Glutamatergic neuron (in vitro differentiated cells): ENCODE measurements around the gene SLC24A5. TPM values are rescaled to one million over a fixed set of nuclear protein-coding genes. Genes with fewer than 3 reads are reported as not detected.

Experiments used
- DNase-seq: peaks from one replicate; pipeline ENCODE4 v3.0.0; 2022
- H3K27ac Mint-ChIP-seq: one replicate; pipeline ENCODE4 v1.8.0; 2020; ENCODE audit warnings: mild to moderate bottlenecking, mixed read lengths, inconsistent platforms; ENCODE audit not compliant: unreplicated experiment
- H3K27me3 Mint-ChIP-seq: one replicate; pipeline ENCODE4 v1.8.0; 2020; ENCODE audit warnings: mild to moderate bottlenecking, moderate library complexity, mixed read lengths, inconsistent platforms; ENCODE audit not compliant: unreplicated experiment
- H3K36me3 Mint-ChIP-seq: one replicate; pipeline ENCODE4 v1.8.0; 2020; ENCODE audit warnings: mild to moderate bottlenecking, mixed read lengths, inconsistent platforms; ENCODE audit not compliant: unreplicated experiment
- H3K4me1 Mint-ChIP-seq: one replicate; pipeline ENCODE4 v1.8.0; 2020; ENCODE audit warnings: mild to moderate bottlenecking, low read depth, mixed read lengths, inconsistent platforms; ENCODE audit not compliant: unreplicated experiment
- H3K4me3 Mint-ChIP-seq: one replicate; pipeline ENCODE4 v1.8.0; 2020; ENCODE audit warnings: mild to moderate bottlenecking, mixed read lengths, inconsistent platforms; ENCODE audit not compliant: unreplicated experiment
- H3K9me3 Mint-ChIP-seq: one replicate; pipeline ENCODE4 v1.8.0; 2020; ENCODE audit warnings: mild to moderate bottlenecking, moderate library complexity, mixed read lengths, inconsistent platforms; ENCODE audit not compliant: unreplicated experiment
- total RNA-seq: library from RNA; stranded (reverse); fragmentation: NEBNext Ultra II Directional; extraction: Animal tissue kit (Norgen Biotek cat#: 25700); gene quantifications from one replicate; pipeline ENCODE4 v1.2.1, GENCODE V29; 2021; ENCODE audit not compliant: unreplicated experiment
- TF ChIP-seq, protein P1 (sequence below): fragments of 200-600 bp; sonication (generic); IDR thresholded peaks from one replicate; pipeline ENCODE4 v1.5.0; 2021; ENCODE audit not compliant: partially characterized antibody, unreplicated experiment

The SLC24A5 gene
- total RNA-seq, 1 donor from 2014 or later = not detected

DNA sequence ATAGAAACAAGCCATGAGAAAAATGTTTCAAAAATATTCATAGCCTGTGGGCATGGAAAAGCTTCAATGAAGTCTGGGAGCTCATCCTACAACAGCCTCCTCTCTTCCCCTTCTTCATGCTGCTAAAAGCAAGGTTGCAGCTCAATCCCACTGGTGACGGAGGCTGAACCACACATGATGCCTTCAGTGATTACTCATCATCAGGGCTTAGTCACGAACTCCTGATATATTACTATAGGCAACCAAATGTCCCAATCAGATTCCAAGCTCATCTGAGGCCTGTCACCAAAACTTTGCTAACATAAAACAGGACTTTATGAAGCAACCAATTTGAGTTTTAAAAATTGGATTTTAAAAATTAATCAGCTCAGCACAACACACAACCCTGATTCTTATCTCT is 24.0 kb upstream of the SLC24A5 start:
- no peak overlapping the region for H3K4me3 Mint-ChIP-seq
- no peaks in the 10 kb centered on the region for H3K36me3 Mint-ChIP-seq
- no peak for DNase-seq
- no peaks in the 10 kb centered on the region for H3K4me1 Mint-ChIP-seq
- no peak overlapping the region for H3K27ac Mint-ChIP-seq
- H3K27me3 Mint-ChIP-seq = no peaks in the 10 kb centered on the region
- H3K9me3 Mint-ChIP-seq = no peaks in the 10 kb centered on the region
- TF ChIP-seq, protein P1, sequence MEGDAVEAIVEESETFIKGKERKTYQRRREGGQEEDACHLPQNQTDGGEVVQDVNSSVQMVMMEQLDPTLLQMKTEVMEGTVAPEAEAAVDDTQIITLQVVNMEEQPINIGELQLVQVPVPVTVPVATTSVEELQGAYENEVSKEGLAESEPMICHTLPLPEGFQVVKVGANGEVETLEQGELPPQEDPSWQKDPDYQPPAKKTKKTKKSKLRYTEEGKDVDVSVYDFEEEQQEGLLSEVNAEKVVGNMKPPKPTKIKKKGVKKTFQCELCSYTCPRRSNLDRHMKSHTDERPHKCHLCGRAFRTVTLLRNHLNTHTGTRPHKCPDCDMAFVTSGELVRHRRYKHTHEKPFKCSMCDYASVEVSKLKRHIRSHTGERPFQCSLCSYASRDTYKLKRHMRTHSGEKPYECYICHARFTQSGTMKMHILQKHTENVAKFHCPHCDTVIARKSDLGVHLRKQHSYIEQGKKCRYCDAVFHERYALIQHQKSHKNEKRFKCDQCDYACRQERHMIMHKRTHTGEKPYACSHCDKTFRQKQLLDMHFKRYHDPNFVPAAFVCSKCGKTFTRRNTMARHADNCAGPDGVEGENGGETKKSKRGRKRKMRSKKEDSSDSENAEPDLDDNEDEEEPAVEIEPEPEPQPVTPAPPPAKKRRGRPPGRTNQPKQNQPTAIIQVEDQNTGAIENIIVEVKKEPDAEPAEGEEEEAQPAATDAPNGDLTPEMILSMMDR = no peak

DNA sequence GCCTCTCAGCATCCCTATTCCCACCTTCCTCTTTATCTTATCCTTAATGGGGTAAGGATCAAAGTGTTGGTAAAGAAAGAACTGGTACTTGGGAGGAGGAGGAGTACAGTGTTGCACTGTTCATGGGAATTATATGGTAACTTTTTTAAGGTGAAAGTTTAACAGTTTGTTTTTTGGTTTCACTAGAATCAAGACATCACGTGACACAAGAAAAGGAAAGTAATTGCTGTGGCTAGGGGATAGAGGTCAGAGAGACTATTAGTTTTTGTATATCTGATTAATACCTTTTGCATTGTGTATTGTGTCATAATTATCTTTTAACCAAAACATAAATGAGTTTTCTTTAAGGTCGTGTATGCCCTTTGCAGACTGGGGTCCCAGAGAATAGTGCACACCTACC is 23.5 kb upstream of the SLC24A5 start:
- no peak overlapping the region for H3K27ac Mint-ChIP-seq
- no peaks in the 10 kb centered on the region for H3K36me3 Mint-ChIP-seq
- TF ChIP-seq, protein P1 = no peak
- H3K9me3 Mint-ChIP-seq = no peaks in the 10 kb centered on the region
- no peaks in the 10 kb centered on the region for H3K4me1 Mint-ChIP-seq
- no peak for DNase-seq
- H3K4me3 Mint-ChIP-seq = no peak overlapping the region
- H3K27me3 Mint-ChIP-seq = no peaks in the 10 kb centered on the region

DNA sequence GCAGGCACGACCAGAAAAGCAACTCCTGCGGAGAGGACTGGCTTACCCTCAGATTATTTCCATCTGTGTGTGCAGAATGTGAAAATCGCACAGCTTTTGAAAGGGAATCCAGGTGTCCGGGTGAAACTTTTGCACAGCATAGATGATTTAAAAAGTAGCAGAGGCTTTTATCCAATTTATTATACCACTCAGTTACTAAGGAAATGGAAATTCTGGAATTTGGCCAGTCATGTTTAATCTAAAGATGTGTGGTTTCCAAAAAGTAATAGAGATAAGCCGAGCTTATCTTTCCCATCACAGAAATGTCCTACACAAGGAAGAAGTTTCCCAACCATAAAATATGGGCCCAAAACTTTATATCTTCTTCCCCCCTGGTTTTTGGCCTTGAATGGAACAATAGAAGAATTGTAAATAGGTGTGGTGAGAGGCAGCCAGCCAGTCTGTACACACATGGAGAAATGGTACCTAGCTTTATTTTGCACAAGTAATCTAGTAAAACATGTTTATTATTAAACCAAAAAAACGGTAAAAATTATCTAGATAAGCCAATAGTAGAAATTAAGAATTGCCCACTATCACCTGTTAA is 19.3 kb upstream of the SLC24A5 start:
- no peaks in the 10 kb centered on the region for H3K36me3 Mint-ChIP-seq
- H3K4me3 Mint-ChIP-seq = no peak overlapping the region
- no peak for DNase-seq
- no peaks in the 10 kb centered on the region for H3K4me1 Mint-ChIP-seq
- TF ChIP-seq, protein P1 = no peak
- no peak overlapping the region for H3K27ac Mint-ChIP-seq
- H3K9me3 Mint-ChIP-seq = no peaks in the 10 kb centered on the region
- H3K27me3 Mint-ChIP-seq = no peaks in the 10 kb centered on the region

DNA sequence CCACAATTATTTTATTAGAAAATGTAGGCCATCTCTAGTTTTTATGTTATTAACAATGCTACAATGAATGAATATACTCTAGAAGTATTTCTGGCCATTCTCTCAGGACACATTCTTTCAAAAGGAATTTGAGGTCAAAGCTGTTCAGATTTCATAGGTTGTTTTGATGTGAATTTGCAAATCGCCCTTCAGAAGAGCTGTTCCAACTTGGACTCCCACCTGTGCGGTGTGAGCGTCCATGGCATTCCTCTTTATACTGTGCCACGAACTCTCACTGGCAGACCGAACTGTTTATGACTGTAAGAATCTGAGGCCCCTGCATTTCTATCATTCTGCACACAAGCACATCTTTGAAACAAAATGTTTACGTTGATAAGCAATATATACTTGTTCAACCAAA is 18.6 kb upstream of the SLC24A5 start:
- no peaks in the 10 kb centered on the region for H3K27me3 Mint-ChIP-seq
- DNase-seq = no peak
- H3K4me1 Mint-ChIP-seq = no peaks in the 10 kb centered on the region
- TF ChIP-seq, protein P1 = no peak
- H3K9me3 Mint-ChIP-seq = no peaks in the 10 kb centered on the region
- no peak overlapping the region for H3K4me3 Mint-ChIP-seq
- no peak overlapping the region for H3K27ac Mint-ChIP-seq
- H3K36me3 Mint-ChIP-seq = no peaks in the 10 kb centered on the region

DNA sequence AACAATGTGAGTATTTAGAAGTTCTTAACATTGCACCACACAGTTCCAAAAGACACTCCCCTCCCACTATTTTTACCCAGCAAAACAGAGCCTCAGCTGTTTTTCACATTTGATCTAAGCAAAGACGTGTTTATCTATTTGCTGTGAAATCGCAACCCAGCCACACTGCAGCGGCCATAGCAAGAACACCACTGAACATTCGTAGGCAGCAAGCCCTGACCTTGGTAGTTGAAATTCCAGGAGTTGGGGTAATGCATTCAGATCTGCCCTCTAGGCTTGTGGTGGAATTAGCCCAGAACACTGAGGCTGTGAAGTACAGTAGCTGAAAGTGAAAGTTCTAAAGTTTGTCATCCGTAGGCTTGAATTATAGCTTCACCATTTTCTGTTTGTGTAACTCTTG is 17.1 kb upstream of the SLC24A5 start:
- Mint-ChIP-seq H3K9me3 (no peaks in the 10 kb centered on the region), H3K4me3 (no peak overlapping the region), H3K4me1 (no peaks in the 10 kb centered on the region), H3K27ac (no peak overlapping the region), H3K36me3 (no peaks in the 10 kb centered on the region), H3K27me3 (no peaks in the 10 kb centered on the region)
- TF ChIP-seq, protein P1 = no peak
- DNase-seq = no peak
